Keratinocyte (primary cell): ENCODE measurements around the gene P2RX1. TPM values are rescaled to one million over a fixed set of nuclear protein-coding genes. Genes with fewer than 3 reads are reported as not detected.

Experiments used
- DNase-seq: peaks from one replicate; pipeline ENCODE4 v3.0.0-alpha.2; 2011; ENCODE audit warnings: low read depth, missing footprints, low spot score
- FAIRE-seq: peaks from 2 replicates; lab custom pipeline; 2011; peaks lifted over from hg19 to GRCh38; lab: Jason Lieb, UNC
- H2AFZ ChIP-seq: 2 replicates; pipeline ENCODE4 v1.6.0; 2012; ENCODE audit warnings: low read length, control low read depth, inconsistent platforms; ENCODE audit not compliant: control insufficient read depth
- H3K27ac ChIP-seq: 2 replicates; pipeline ENCODE4 v1.5.1; 2011; ENCODE audit warnings: low read length; ENCODE audit not compliant: control insufficient read depth, insufficient read depth
- H3K27me3 ChIP-seq: 3 replicates; pipeline ENCODE4 v1.6.0; 2011; ENCODE audit warnings: low read length; ENCODE audit not compliant: control insufficient read depth, insufficient read depth; ENCODE audit errors: extremely low read depth
- H3K36me3 ChIP-seq, 2 experiments: 2 replicates in 1 of 2; 3 replicates in 1 of 2; pipeline ENCODE4 v1.5.1; 2011; ENCODE audit warnings: low read length in 2 of 2, mild to moderate bottlenecking in 1 of 2; ENCODE audit not compliant: control insufficient read depth in 2 of 2, insufficient read depth in 2 of 2; ENCODE audit errors: extremely low read depth in 1 of 2
- H3K4me1 ChIP-seq: 3 replicates; pipeline ENCODE4 v1.5.1; 2011; ENCODE audit warnings: low read length; ENCODE audit not compliant: control insufficient read depth, insufficient read depth; ENCODE audit errors: extremely low read depth
- H3K4me2 ChIP-seq: 3 replicates; pipeline ENCODE4 v1.6.0; 2011; ENCODE audit warnings: low read depth, low read length; ENCODE audit not compliant: control insufficient read depth, insufficient read depth; ENCODE audit errors: extremely low read depth
- H3K4me3 ChIP-seq, 3 experiments: fragments of 200-600 bp in 1 of 3; sonication (generic) in 1 of 3; 2 replicates in 2 of 3; 3 replicates in 1 of 3; pipeline ENCODE4 v1.5.1; 2011 to 2016; ENCODE audit warnings: low read length in 3 of 3, mild to moderate bottlenecking in 3 of 3, control low read depth in 2 of 3, inconsistent platforms in 1 of 3, low read depth in 1 of 3, mixed read lengths in 1 of 3, mixed run types in 1 of 3, moderate library complexity in 1 of 3; ENCODE audit not compliant: control insufficient read depth in 2 of 3, insufficient read depth in 2 of 3; ENCODE audit errors: extremely low read depth in 1 of 3
- H3K79me2 ChIP-seq: 2 replicates; pipeline ENCODE4 v1.6.0; 2012; ENCODE audit warnings: low read length; ENCODE audit not compliant: control insufficient read depth, insufficient read depth
- H3K9ac ChIP-seq: 3 replicates; pipeline ENCODE4 v1.6.0; 2011; ENCODE audit warnings: low read length; ENCODE audit not compliant: control insufficient read depth, insufficient read depth; ENCODE audit errors: extremely low read depth
- H3K9me1 ChIP-seq: 3 replicates; pipeline ENCODE4 v1.6.0; 2011; ENCODE audit warnings: low read length; ENCODE audit not compliant: control insufficient read depth, insufficient read depth; ENCODE audit errors: extremely low read depth
- H3K9me3 ChIP-seq: 2 replicates; pipeline ENCODE4 v1.5.1; 2012; ENCODE audit warnings: low read depth, low read length; ENCODE audit not compliant: control insufficient read depth
- H4K20me1 ChIP-seq: 3 replicates; pipeline ENCODE4 v1.6.0; 2011; ENCODE audit warnings: low read length; ENCODE audit not compliant: control insufficient read depth, insufficient read depth; ENCODE audit errors: extremely low read depth
- EZH2 ChIP-seq: IDR thresholded peaks from one replicate; pipeline ENCODE4 v1.6.1; 2012; ENCODE audit warnings: inconsistent platforms, mild to moderate bottlenecking, low read length, moderate library complexity
- dilution Hi-C: fragments of 300-500 bp; cut with MboI; formaldehyde crosslinking; loops from one replicate; pipeline ENCODE4 v1.7.0; 2020; ENCODE audit warnings: low sequenced_read_pairs; ENCODE audit not compliant: extremely low pct_ligation_motif_present
- polyA plus RNA-seq, 5 experiments: library from polyadenylated mRNA; depleted of rRNA in 3 of 5; stranded (reverse) in 3 of 5; stranded (forward) in 1 of 5; unstranded in 1 of 5; fragments of >200 nt; gene quantifications; 1 replicate in 1 of 5; 2 replicates in 3 of 5; 3 replicates in 1 of 5; pipeline versions ENCODE4 v1.2.1 to v1.2.3, GENCODE V29; 2011 to 2012; ENCODE audit warnings: missing spikeins in 2 of 5, low read depth in 1 of 5, low replicate concordance in 1 of 5
- TF ChIP-seq, protein P1 (sequence below), 3 experiments: IDR thresholded peaks in 1 of 3; conservative IDR thresholded peaks in 1 of 3; optimal IDR thresholded peaks in 1 of 3; 2 replicates in 2 of 3; 3 replicates in 1 of 3; pipeline versions ENCODE3 to v1.5.1; 2011; ENCODE audit warnings: low read length in 3 of 3, mild to moderate bottlenecking in 3 of 3, moderate library complexity in 2 of 3, control low read depth in 1 of 3, inconsistent platforms in 1 of 3; ENCODE audit not compliant: insufficient read depth in 2 of 3; ENCODE audit errors: extremely low read depth in 1 of 3

Gene P2RX1
- polyA plus RNA-seq, 1 donor (not counting 4 experiments of a cell fraction or from before 2014, with no cell fraction given) = not detected

DNA sequence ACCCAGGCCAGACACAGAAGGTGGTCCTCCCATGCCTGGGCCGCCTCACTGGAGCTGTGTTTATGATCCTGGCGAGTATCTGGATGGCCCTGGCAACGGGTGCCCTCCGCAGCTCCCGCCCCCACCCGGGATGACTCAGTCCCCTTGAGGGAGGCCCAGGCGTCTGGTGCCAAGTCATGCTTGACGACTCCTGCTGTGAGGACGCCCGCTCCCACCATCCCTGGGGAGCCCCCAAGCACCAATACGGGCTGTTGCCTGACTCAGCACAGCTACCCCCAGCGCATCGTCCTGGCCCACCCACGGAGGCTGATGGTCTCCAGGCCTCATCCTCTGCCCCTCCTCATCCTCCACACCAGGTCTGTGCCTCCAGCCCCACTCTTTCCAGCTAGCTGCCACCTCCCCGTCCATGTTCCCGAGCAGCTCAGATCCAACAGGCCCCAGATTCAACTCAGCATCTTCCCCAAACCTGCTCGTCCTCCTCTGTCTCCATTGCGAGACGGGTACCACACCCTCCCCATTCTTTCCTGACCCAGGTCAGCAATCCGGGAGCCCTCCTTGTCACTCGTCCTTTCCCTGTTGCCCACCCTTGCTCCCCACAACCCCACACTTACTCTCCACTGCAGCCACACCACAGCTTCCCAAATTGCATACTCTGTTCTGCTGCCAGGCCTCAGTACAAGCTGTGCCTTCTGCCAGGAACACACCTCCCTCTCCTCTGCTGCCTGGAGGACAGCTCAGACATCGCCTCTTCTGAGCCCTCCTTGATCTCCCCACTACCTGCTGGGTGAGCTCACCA lies 26.0 kb downstream of the P2RX1 start:
- Histone ChIP-seq H4K20me1 (no peaks in the 10 kb centered on the region), H3K27me3 (no peaks in the 10 kb centered on the region), H3K4me2 (peak overlapping the region; percentile 49), H3K79me2 (no peaks in the 10 kb centered on the region), H3K9me1 (no peaks in the 10 kb centered on the region), H3K36me3 (no peaks in the 10 kb centered on the region), H3K9ac (peak overlapping the region; percentile 64), H3K9me3 (no peaks in the 10 kb centered on the region), H2AFZ (peak overlapping the region; percentile 41), H3K4me1 (peaks cover 53% of the 10 kb centered on the region), H3K4me3 (no peak overlapping the region), H3K27ac (peak overlapping the region; percentile 75)
- TF ChIP-seq EZH2 = no peak
- TF ChIP-seq, protein P1, sequence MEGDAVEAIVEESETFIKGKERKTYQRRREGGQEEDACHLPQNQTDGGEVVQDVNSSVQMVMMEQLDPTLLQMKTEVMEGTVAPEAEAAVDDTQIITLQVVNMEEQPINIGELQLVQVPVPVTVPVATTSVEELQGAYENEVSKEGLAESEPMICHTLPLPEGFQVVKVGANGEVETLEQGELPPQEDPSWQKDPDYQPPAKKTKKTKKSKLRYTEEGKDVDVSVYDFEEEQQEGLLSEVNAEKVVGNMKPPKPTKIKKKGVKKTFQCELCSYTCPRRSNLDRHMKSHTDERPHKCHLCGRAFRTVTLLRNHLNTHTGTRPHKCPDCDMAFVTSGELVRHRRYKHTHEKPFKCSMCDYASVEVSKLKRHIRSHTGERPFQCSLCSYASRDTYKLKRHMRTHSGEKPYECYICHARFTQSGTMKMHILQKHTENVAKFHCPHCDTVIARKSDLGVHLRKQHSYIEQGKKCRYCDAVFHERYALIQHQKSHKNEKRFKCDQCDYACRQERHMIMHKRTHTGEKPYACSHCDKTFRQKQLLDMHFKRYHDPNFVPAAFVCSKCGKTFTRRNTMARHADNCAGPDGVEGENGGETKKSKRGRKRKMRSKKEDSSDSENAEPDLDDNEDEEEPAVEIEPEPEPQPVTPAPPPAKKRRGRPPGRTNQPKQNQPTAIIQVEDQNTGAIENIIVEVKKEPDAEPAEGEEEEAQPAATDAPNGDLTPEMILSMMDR (optimal IDR thresholded peaks at IDR 0.05 in 1 of 3, IDR thresholded peaks at IDR 0.05 in 1 of 3, conservative IDR thresholded peaks at IDR 0.05 in 1 of 3; ENCODE audit: extremely low read depth in 1 of 3, insufficient read depth in 2 of 3, low read length in 3 of 3) = no peak
- dilution Hi-C loops = no loop called here
- FAIRE-seq (peak; percentile 79), DNase-seq (peak; percentile 54)

DNA sequence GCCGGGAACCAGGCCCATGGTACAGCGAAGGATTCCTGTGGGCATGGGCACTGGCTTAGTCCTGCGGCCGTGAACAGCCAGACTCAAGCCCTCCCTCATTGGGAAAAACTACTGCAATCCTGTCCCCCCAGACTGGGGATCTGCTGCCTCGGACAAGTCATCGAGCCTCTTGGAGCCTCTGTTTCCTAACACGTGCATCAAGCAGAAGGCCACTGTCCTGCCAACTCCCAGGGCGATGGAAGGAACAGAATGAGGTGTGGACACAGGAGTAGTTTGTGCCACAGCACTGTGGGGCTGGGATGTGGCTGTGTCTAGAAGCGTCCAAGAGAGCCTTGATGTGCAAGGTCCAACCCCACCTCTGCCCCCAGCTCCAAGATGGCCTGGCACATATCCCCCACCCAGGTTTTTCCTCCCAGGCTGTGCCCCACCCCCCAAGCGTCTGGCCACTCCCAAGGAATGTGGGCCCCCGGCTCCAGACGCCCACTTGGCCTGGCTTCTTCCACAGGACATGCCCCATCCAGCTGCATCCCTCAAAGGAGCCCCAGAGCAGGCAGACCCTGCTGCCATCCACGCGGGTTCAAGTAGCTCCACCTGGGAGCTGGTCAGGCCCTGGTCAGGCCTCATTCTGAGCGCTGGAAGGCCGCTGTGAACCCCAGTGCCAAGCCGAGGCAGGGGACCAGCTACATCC lies 26.8 kb downstream of the P2RX1 start:
- H3K79me2 ChIP-seq = no peaks in the 10 kb centered on the region
- peaks cover 45% of the 10 kb centered on the region for H3K4me1 ChIP-seq
- H3K27me3 ChIP-seq = no peaks in the 10 kb centered on the region
- peak overlapping the region; percentile 64 for H3K9ac ChIP-seq
- H3K4me2 ChIP-seq = peak overlapping the region; percentile 49
- peak overlapping the region; percentile 41 for H2AFZ ChIP-seq
- H3K27ac ChIP-seq = peak overlapping the region; percentile 75
- H3K36me3 ChIP-seq = no peaks in the 10 kb centered on the region
- H4K20me1 ChIP-seq = no peaks in the 10 kb centered on the region
- H3K4me3 ChIP-seq = no peak overlapping the region
- DNase-seq (no peak), FAIRE-seq (no peak)
- no peaks in the 10 kb centered on the region for H3K9me1 ChIP-seq
- dilution Hi-C loops = no loop called here
- TF ChIP-seq, protein P1 (optimal IDR thresholded peaks at IDR 0.05 in 1 of 3, IDR thresholded peaks at IDR 0.05 in 1 of 3, conservative IDR thresholded peaks at IDR 0.05 in 1 of 3; ENCODE audit: extremely low read depth in 1 of 3, insufficient read depth in 2 of 3, low read length in 3 of 3) = no peak
- TF ChIP-seq EZH2 = no peak
- no peaks in the 10 kb centered on the region for H3K9me3 ChIP-seq
